Measurements from ENCODE around the gene ADRA1B.
A peak's percentile ranks its signal among the peaks of the same experiment; 100 is the strongest.

The ADRA1B gene

DNA sequence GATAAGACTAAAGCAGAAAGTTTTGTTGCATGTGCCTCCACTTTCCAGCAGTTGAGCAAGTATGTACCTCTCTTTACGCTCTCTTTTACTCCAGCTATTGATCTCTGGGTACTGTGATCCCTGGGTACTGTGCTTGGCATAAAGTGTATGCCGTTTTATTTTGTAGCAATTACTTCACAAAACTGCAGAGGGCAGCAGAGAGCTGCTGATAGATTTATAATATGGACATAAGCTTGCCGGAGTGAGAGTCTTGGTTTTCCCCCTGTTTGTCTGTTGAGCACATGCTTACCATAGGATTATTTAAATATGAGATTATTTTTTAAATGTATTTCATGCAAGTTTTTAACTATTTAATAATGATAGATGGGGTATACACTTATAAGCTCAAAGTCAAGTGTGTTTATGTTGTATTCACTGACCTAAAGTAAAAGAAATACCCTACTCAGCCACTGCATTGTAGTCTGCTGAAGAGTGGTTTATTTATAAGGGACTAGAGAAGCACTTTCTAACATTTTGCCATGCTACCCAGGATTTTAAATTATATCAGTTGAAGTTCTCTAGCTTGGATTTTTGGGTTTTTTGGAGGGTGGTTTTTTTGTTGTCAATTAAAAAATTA lies 105.7 kb downstream of the ADRA1B start:
- peak; percentile 78 for DNase-seq
